Astrocyte (in vitro differentiated cells and primary cell): ENCODE data around the gene DOCK2.

Experiments used
- EZH2 ChIP-seq: IDR thresholded peaks from 2 replicates; pipeline ENCODE4 v1.6.1; 2012; ENCODE audit warnings: mild to moderate bottlenecking, low read length, inconsistent platforms; ENCODE audit not compliant: insufficient read depth
- TF ChIP-seq, protein P1 (sequence below): IDR thresholded peaks from 2 replicates; pipeline ENCODE4 v1.5.1; 2011; ENCODE audit warnings: low read depth, mild to moderate bottlenecking, inconsistent platforms, low read length, moderate library complexity; ENCODE audit not compliant: insufficient read depth

DNA sequence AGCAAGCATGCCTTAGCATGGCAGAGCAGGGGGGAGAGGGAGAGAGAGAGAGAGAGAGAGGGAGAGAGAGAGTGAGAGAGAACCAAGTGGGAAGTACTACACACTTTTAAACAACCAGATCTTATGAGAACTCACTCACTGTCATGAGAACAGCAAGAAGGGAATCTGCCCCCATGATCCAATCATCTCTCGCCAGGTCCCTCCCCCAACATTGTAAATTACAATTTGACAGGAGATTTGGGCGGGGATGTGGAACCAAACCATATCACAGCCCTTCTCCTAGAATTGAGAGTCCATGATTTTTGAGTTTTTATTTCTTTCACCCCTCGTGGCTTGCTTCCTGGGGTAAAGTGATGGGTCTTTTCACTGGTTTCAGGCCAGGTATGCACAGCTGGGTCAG lies 98.8 kb downstream of the DOCK2 start:
- TF ChIP-seq, protein P1, sequence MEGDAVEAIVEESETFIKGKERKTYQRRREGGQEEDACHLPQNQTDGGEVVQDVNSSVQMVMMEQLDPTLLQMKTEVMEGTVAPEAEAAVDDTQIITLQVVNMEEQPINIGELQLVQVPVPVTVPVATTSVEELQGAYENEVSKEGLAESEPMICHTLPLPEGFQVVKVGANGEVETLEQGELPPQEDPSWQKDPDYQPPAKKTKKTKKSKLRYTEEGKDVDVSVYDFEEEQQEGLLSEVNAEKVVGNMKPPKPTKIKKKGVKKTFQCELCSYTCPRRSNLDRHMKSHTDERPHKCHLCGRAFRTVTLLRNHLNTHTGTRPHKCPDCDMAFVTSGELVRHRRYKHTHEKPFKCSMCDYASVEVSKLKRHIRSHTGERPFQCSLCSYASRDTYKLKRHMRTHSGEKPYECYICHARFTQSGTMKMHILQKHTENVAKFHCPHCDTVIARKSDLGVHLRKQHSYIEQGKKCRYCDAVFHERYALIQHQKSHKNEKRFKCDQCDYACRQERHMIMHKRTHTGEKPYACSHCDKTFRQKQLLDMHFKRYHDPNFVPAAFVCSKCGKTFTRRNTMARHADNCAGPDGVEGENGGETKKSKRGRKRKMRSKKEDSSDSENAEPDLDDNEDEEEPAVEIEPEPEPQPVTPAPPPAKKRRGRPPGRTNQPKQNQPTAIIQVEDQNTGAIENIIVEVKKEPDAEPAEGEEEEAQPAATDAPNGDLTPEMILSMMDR, result no peak
- TF ChIP-seq EZH2, result no peak
